ENCODE data around the gene MSX1. TPM values are rescaled to one million over a fixed set of nuclear protein-coding genes. Genes with fewer than 3 reads are reported as not detected.

Gene MSX1
- total RNA-seq, 2 experiments from 2014 or later: not detected

- no peak overlapping the region for H3K4me3 Mint-ChIP-seq
- no peak for DNase-seq
- CTCF ChIA-PET: no interaction called here
- H3K27ac Mint-ChIP-seq: no peak overlapping the region
- no peaks in the 10 kb centered on the region for H3K36me3 Mint-ChIP-seq (ENCODE audit: low read depth)
- H3K4me1 Mint-ChIP-seq (ENCODE audit: low read depth): no peaks in the 10 kb centered on the region
- H3K27me3 Mint-ChIP-seq (ENCODE audit: low read depth): peaks cover 8% of the 10 kb centered on the region
- intact Hi-C loops (cut with micrococcal nuclease): no loop called here
- H3K9me3 Mint-ChIP-seq: peaks cover 20% of the 10 kb centered on the region
Observed at GRCh38 chr4:4825431-4825830, 34.0 kb upstream of the MSX1 start.

GRCh38 chr4:4829837-4830236 is 29.6 kb upstream of the MSX1 start:
- no peak for DNase-seq
- Mint-ChIP-seq H3K4me3 (no peak overlapping the region), H3K27me3 (ENCODE audit: low read depth) (peaks cover 8% of the 10 kb centered on the region), H3K9me3 (peaks cover 9% of the 10 kb centered on the region), H3K36me3 (ENCODE audit: low read depth) (no peaks in the 10 kb centered on the region), H3K4me1 (ENCODE audit: low read depth) (no peaks in the 10 kb centered on the region), H3K27ac (no peak overlapping the region)
- intact Hi-C loops (cut with micrococcal nuclease): no loop called here
- CTCF ChIA-PET: no interaction called here

- no peaks in the 10 kb centered on the region for H3K36me3 Mint-ChIP-seq (ENCODE audit: low read depth)
- CTCF ChIA-PET: no interaction called here
- intact Hi-C loops (cut with micrococcal nuclease): no loop called here
- peaks cover 6% of the 10 kb centered on the region for H3K27me3 Mint-ChIP-seq (ENCODE audit: low read depth)
- H3K9me3 Mint-ChIP-seq: peaks cover 5% of the 10 kb centered on the region
- H3K4me1 Mint-ChIP-seq (ENCODE audit: low read depth): no peaks in the 10 kb centered on the region
- H3K27ac Mint-ChIP-seq: no peak overlapping the region
- DNase-seq: no peak
- H3K4me3 Mint-ChIP-seq: no peak overlapping the region
Observed at GRCh38 chr4:4831266-4831665, 28.2 kb upstream of the MSX1 start.

GRCh38 chr4:4831825-4832224 is 27.6 kb upstream of the MSX1 start:
- Mint-ChIP-seq H3K27me3 (ENCODE audit: low read depth) (peaks cover 6% of the 10 kb centered on the region), H3K4me3 (no peak overlapping the region), H3K9me3 (peaks cover 5% of the 10 kb centered on the region), H3K27ac (no peak overlapping the region), H3K4me1 (ENCODE audit: low read depth) (no peaks in the 10 kb centered on the region), H3K36me3 (ENCODE audit: low read depth) (no peaks in the 10 kb centered on the region)
- CTCF ChIA-PET: no interaction called here
- DNase-seq: no peak
- intact Hi-C loops (cut with micrococcal nuclease): no loop called here

- H3K36me3 Mint-ChIP-seq (ENCODE audit: low read depth): no peaks in the 10 kb centered on the region
- H3K4me3 Mint-ChIP-seq: no peak overlapping the region
- peaks cover 6% of the 10 kb centered on the region for H3K9me3 Mint-ChIP-seq
- CTCF ChIA-PET: no interaction called here
- no peak for DNase-seq
- intact Hi-C loops (cut with micrococcal nuclease): no loop called here
- H3K27ac Mint-ChIP-seq: no peak overlapping the region
- H3K27me3 Mint-ChIP-seq (ENCODE audit: low read depth): peaks cover 3% of the 10 kb centered on the region
- H3K4me1 Mint-ChIP-seq (ENCODE audit: low read depth): no peaks in the 10 kb centered on the region
Observed at GRCh38 chr4:4836044-4836443, 23.4 kb upstream of the MSX1 start.

- no peak overlapping the region for H3K27ac Mint-ChIP-seq
- intact Hi-C loops (cut with micrococcal nuclease): no loop called here
- H3K4me1 Mint-ChIP-seq (ENCODE audit: low read depth): no peaks in the 10 kb centered on the region
- no peak overlapping the region for H3K4me3 Mint-ChIP-seq
- H3K9me3 Mint-ChIP-seq: peaks cover 6% of the 10 kb centered on the region
- peaks cover 7% of the 10 kb centered on the region for H3K27me3 Mint-ChIP-seq (ENCODE audit: low read depth)
- no peak for DNase-seq
- no peaks in the 10 kb centered on the region for H3K36me3 Mint-ChIP-seq (ENCODE audit: low read depth)
- CTCF ChIA-PET: interaction anchor here (0.6 kb wide), 1 partner anchor 26 kb away, joined by 4 read pairs; no protein-coding TSS in a partner anchor
Observed at GRCh38 chr4:4837316-4837715, 22.1 kb upstream of the MSX1 start.

- CTCF ChIA-PET: no interaction called here
- DNase-seq: no peak
- Mint-ChIP-seq H3K36me3 (ENCODE audit: low read depth) (no peaks in the 10 kb centered on the region), H3K4me3 (no peak overlapping the region), H3K27me3 (ENCODE audit: low read depth) (peaks cover 9% of the 10 kb centered on the region), H3K4me1 (ENCODE audit: low read depth) (no peaks in the 10 kb centered on the region), H3K9me3 (peaks cover 6% of the 10 kb centered on the region), H3K27ac (no peak overlapping the region)
- intact Hi-C loops (cut with micrococcal nuclease): no loop called here
Observed at GRCh38 chr4:4838051-4838935, 21.2 kb upstream of the MSX1 start.

- peaks cover 9% of the 10 kb centered on the region for H3K27me3 Mint-ChIP-seq (ENCODE audit: low read depth)
- peaks cover 6% of the 10 kb centered on the region for H3K9me3 Mint-ChIP-seq
- H3K4me1 Mint-ChIP-seq (ENCODE audit: low read depth): no peaks in the 10 kb centered on the region
- intact Hi-C loops (cut with micrococcal nuclease): no loop called here
- no peaks in the 10 kb centered on the region for H3K36me3 Mint-ChIP-seq (ENCODE audit: low read depth)
- no peak for DNase-seq
- H3K4me3 Mint-ChIP-seq: no peak overlapping the region
- CTCF ChIA-PET: no interaction called here
- H3K27ac Mint-ChIP-seq: no peak overlapping the region
Observed at GRCh38 chr4:4838936-4839810, 20.3 kb upstream of the MSX1 start.

- Mint-ChIP-seq H3K27ac (no peak overlapping the region), H3K9me3 (peaks cover 2% of the 10 kb centered on the region), H3K4me3 (no peak overlapping the region), H3K4me1 (ENCODE audit: low read depth) (no peaks in the 10 kb centered on the region), H3K27me3 (ENCODE audit: low read depth) (peaks cover 12% of the 10 kb centered on the region), H3K36me3 (ENCODE audit: low read depth) (no peaks in the 10 kb centered on the region)
- DNase-seq: no peak
- intact Hi-C loops (cut with micrococcal nuclease): no loop called here
- CTCF ChIA-PET: no interaction called here
Observed at GRCh38 chr4:4840351-4840750, 19.1 kb upstream of the MSX1 start.

- Mint-ChIP-seq H3K9me3 (peaks cover 4% of the 10 kb centered on the region), H3K36me3 (ENCODE audit: low read depth) (no peaks in the 10 kb centered on the region), H3K27me3 (ENCODE audit: low read depth) (peaks cover 14% of the 10 kb centered on the region), H3K4me1 (ENCODE audit: low read depth) (no peaks in the 10 kb centered on the region), H3K4me3 (no peak overlapping the region), H3K27ac (no peak overlapping the region)
- DNase-seq: no peak
- CTCF ChIA-PET: no interaction called here
- intact Hi-C loops (cut with micrococcal nuclease): no loop called here
Observed at GRCh38 chr4:4841156-4841555, 18.3 kb upstream of the MSX1 start.

GRCh38 chr4:4842476-4843441 is 16.7 kb upstream of the MSX1 start:
- CTCF ChIA-PET: no interaction called here
- Mint-ChIP-seq H3K27me3 (ENCODE audit: low read depth) (peaks cover 19% of the 10 kb centered on the region), H3K4me3 (no peak overlapping the region), H3K36me3 (ENCODE audit: low read depth) (no peaks in the 10 kb centered on the region), H3K27ac (no peak overlapping the region), H3K4me1 (ENCODE audit: low read depth) (no peaks in the 10 kb centered on the region), H3K9me3 (peaks cover 4% of the 10 kb centered on the region)
- DNase-seq: no peak
- intact Hi-C loops (cut with micrococcal nuclease): no loop called here
